CMK (cell line): ENCODE measurements around the gene S100A13.
"Not testable (repeated sequence)": the region's sequence is repeated elsewhere in the genome, so short reads cannot be mapped to it uniquely, and the experiment has no call there.

Source experiments
- DNase-seq: peaks from one replicate; pipeline ENCODE4 v3.0.0-alpha.2; 2010; ENCODE audit warnings: low read depth

The S100A13 gene

DNA sequence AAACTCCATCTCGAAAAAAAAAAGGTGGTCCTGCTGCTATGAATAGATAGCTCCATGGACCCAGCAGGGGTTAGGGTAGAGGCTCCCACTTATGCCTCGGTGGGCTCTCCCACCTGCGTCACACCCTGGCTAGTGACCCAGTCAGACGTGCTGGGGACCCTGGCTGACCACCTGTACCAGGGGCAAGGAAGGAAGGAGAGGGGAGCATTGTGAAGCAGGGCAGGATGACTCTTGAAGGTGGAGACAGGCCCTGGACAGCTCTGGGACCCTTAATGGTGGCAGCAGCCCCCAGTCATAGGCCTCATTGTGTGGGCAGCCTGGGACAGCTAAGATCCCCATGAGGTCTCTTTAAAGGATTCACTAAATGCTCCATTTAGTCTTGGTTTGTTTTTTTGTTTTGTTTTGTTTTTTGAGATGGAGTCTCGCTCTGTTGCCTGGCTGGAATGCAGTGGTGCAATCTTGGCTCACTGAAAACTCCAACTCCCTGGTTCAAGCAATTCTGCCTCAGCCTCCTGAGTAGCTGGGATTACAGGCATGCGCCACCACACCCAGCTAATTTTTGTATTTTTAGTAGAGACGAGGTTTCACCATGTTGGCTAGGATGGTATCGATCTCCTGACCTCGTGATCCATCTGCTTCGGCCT, 20.8 kb upstream of the S100A13 start:
- no peak for DNase-seq

DNA sequence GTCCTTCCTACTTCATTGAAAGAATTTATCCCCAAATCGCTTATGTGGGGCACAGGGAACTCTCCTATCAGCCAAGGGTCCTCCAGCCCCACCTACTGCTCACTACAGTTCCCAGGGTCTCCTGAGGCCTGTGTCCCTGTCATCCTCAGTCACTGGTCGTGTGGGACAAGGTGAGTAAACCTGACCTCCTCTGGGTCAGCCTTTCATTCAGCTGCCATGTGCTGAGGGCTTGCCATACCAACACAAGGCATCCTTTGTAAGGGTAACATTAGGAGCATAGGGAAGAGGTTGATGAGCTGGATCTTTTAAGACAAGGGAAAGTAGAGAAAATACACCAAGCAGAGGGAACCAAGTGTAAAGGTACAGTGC, 20.0 kb upstream of the S100A13 start:
- DNase-seq = no peak

DNA sequence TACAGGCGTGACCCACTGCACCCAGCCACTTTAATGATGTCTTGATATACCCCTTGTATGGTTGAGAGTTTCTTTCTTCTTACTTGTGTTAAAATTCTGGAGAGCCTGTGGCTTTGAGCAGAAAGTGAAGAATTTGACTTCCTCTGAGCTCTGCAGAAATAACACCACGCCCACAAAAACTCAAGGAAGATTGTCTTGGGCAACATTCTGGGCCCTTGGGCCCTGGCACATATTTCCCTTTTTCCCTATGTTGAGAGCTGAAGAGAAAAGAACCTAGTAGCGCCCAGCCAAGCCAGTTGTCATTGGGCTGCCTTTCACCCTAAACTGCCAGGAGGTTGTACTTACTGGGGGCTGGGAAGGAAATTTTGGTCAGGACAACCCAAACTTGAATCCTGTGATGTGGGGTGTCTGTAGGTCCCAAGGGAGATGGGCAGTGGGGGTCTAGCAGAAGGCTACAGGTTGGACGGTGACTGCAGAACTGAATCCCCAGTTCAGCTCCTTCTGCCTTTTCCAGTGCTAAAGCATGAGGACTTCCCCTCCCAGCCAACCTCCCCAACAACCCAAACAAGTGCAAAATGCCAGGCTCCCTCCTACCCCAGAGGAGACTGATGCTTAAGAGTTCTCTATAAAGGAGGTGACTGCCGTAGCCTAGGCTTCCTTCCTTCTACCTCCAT, 19.5 kb upstream of the S100A13 start:
- no peak for DNase-seq

DNA sequence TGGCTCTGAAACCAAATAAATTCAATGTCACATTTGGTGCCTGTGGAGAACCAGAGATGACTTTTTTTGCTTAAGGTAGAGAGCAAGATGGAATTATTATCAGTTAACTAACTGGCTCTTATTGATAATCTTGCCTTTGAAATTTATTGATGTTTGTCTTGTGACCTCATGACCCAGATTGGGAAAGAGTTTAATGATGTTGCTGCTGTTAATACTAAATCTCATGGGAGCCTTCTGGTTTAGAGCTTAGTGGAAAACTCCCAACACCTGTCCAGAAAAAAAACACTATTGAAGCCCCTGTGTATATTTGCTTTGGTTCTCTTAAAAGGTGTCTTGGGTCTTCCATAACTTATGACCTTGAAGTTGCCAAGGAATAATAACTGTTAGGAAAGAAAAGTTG, 16.5 kb upstream of the S100A13 start:
- no peak for DNase-seq

DNA sequence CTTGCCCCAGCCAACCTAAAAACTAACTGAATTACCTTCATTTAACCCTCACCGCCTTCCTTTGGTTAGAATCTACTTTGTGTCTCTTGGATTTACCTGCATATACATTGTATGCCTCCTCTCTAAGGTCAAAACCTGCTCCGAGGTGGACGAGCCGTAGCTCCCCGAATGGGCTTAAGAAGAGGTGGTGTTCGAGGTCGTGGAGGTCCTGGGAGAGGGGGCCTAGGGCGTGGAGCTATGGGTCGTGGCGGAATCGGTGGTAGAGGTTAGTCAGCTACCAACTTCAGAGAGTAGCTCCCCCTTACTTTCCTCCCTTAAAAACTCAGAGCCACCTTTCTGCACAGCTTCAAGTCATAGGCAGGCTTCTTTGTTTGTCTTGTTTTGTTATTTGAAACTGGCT, 15.8 kb upstream of the S100A13 start:
- no peak for DNase-seq

DNA sequence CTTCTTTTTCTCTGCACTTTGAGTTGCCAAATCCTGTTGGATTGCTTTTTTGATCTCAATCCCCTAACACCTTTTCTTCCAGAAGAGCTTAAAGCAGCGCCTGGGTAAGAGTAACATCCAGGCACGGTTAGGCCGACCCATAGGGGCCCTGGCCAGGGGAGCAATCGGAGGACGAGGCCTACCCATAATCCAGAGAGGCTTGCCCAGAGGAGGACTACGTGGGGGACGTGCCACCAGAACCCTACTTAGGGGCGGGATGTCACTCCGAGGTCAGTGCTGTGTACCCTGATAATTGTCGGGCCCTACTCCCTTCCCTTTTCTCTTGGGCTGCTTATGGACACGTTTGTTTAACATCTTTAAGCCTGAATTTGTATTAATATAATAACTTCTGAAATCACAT, 14.9 kb upstream of the S100A13 start:
- no peak for DNase-seq

DNA sequence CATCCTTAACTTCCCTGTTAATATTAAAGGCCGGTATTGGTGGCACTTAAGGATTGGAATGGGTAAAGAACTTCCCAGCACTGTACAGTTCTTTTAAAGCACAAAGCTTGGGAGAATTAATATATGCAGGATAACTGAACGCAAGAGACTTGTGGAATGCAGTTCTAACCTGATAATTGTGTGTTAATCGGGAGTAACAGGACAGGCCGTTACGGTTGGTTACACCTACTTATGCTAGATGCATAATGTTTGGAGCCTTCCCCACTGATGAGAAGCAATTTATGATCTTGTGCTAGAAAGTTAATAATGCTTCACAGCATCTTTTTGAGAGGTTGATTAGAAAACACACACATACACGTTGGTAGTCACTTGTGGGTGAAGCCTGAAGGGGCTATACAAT, 13.6 kb upstream of the S100A13 start:
- DNase-seq = no peak

DNA sequence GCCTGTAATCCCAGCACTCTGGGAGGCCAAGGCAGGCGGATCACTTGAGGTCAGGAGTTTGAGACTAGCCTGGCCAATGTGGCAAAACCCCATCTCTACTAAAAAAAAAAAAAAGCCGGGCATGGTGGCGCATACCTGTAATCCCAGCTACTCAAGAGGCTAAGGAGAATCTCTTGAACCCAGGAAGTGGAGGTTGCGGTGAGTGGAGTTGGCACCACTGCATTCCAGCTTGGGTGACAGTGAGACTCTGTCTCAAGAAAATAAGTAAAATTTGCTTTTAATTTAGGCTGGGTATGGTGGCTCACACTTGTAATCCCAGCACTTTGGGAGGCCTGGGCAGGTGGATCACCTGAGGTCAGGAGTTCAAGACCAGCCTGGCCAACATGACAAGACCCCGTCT, 12.9 kb upstream of the S100A13 start:
- DNase-seq = not testable (repeated sequence)

DNA sequence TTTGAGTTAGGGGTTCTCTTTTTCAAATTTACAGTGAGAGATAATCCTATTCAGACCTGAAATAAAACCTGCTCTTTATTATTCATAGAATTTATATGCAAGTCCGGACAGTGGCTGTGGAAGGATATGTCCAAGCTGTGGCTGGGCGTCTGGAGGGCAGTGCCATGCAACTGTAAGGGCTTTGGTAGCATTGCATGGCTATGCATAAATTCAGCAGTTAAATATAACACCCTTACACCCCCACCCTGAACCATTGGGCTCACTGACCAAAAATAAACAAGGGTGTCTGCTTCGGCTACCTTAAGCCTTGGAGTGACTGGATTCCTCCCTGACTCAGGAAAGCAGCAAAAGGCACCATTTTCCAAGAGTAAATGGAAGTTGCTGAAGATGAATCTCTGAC, 12.0 kb upstream of the S100A13 start:
- DNase-seq = no peak

DNA sequence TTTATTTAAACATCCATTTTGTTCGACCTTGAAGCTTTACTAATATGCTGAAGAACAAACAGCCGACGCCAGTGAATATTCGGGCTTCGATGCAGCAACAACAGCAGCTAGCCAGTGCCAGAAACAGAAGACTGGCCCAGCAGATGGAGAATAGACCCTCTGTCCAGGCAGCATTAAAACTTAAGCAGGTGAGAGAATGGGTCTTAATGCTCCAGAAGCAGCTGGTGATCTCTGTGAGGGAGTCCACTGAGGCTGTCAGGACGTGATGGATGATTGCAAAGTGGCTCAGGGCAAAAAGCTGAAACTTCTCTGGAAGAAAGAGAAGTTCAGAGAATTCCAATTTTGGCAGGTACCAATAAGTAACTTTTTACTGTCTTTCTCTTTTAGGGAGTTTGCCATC, 11.0 kb upstream of the S100A13 start:
- no peak for DNase-seq

DNA sequence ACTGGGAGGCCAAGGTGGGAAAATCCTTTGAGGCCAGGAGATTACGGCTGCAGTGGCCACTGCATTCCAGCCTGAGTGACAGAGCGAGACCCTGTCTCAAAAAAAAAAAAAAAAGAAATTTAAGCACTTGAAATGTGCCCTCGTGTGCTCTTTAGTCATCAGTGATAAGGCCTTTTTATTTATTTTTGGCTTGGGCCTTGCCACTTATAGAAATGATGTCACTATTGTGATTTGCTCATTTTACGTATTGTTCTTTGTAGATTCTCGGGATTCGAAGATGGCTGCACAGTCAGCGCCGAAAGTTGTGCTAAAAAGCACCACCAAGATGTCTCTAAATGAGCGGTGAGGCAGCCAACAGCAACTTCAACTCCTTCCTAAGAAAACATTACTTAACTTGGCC, 9.0 kb upstream of the S100A13 start:
- no peak for DNase-seq

DNA sequence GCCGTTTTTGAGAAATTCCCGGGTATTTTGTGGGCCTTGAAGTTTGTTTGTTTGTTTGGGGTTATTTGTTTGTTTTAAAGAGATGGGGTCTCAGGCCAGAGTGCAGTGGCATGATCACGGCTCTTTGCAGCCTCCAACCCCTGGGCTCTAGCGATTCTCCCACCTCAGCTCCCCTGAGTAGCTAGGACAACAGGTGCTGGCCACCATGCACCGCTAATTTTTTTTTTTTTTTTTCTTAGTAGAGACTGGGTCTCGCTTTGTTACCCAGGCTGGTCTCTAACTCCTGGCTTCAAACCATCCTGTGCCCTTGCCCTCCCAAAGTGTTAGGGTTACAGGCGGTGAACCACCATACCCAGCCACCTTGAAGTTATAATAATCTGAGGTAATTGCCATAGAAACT, 8.6 kb upstream of the S100A13 start:
- DNase-seq = no peak

DNA sequence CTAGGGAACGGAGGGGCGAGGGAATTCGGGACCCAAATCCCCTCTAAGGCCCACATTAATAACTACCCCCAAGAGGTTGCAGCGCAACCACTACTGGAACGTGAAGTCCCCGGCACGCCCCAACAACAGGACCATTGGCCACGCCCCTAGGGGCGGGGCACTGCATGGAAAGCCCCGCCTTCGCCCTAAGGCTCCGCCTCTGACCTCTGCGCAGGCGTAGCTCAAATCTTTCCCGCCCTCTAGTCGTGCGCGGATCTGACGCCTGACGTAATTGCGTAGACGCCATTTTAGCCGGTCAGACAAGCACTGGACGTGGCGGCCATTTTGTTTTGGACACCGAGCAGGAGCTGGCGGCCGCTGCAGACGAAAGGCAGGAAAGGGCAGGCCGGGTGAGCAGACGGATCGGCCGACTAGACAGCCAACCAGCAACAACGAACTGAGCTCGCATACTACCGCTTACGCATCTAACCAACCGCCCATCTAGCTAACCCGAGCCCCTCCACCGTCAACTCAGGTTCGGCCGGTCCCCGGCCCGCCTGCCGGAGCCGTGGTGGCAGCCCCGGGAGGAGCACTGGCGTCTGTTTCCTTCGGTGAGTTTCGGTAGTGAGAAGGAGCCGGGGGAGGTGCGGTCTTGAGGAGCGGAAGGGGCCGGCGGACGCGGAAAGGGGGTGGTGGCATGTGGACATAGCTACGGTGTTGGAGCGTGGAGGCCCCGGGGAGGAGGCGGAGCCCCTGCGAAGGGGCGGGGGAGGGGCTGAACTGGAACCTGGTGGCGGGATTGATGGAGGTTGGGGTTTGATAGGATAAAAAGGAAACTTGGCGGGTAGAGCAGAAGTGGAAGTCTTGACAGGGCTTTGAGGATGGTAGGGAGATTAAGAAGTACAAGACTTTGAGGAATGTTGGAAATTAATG, 6.7 kb upstream of the S100A13 start, which contains the start of gene CHTOP:
CHTOP (plus strand) TSS at position 313 of the 912 bp plus-strand sequence. CDS start 2,523 bp downstream, outside the sequence.
- peak; percentile 96 for DNase-seq

DNA sequence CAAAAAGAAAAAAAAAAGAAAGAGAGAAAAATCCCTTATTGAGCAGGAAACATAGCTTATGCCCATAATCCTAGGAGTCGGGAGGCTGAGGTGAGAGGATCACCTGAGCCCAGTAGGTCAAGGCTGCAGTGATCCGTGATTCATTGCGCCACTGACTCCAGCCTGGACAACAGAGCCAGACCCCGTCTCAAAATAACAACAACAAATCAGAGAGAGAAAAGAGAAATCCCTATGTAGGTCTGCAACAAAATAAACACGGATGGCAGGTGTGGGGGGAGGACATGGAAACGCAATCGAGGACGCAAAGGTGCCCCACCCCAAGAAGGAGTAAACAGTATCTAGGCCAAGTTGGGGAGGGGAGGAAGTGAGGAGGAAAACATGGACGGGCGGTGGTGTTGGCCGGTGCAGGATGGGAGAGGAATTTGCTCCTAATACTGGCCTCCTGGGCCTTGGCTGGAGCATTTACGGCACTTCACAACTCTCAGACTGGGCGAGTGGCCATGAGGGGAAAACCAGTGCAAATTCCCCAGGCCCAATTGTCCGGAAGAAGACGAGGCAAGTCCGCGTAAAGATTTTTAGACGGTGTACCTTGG, 6.0 kb upstream of the S100A13 start:
- no peak for DNase-seq

DNA sequence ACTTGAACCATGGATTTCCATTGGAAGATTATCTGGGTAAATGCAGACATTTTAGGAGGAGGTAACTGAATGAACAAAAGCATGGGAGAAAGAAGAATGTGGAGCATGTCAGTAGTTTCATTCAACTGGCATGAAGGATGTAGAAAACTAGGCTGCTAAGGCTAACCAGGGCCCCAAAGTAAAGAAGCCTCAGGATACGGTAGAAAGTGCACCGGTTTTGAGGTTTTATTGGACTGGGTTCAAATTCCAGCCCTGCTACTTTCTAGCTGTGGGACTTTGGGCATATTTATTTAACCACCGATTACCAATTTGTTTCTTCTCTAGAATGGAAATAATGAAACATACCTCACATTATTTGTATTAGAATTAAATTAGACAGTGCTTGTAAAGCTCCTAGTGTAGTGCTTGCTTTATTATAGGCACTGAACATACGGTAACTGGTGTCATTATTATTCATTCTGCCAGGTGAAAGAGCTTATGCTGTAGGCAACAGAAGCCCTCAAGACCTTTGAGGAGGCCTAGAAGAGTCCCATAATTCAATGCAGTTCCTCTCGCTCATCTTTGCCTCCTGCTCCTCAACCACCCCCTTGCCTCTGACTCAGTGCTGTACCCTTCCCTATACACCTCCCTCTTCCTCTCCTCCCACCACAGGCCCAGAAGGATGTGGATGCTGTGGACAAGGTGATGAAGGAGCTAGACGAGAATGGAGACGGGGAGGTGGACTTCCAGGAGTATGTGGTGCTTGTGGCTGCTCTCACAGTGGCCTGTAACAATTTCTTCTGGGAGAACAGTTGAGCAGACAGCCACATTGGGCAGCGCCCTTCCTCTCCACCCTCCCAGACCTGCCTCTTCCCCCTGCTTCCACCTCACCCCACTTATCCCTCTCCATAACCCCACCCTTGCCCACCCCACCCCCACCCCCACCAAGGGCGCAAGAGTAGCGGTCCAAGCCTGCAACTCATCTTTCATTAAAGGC, 4.0 kb upstream of the S100A13 start:
- no peak for DNase-seq

DNA sequence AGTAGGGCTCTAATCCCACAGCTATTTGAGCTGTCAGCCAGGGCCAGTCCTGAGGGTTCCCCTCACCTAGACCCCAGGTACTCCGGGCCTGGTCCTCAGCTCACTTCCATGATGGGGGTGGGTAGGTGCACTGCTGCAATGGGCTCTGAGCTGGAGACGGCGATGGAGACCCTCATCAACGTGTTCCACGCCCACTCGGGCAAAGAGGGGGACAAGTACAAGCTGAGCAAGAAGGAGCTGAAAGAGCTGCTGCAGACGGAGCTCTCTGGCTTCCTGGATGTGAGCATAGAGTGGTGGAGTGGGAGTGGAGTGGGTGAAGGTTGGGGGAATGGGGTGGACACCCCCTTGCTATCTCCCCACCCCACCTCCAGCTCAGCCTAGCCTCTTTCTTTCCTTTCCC, 3.1 kb upstream of the S100A13 start:
- no peak for DNase-seq

DNA sequence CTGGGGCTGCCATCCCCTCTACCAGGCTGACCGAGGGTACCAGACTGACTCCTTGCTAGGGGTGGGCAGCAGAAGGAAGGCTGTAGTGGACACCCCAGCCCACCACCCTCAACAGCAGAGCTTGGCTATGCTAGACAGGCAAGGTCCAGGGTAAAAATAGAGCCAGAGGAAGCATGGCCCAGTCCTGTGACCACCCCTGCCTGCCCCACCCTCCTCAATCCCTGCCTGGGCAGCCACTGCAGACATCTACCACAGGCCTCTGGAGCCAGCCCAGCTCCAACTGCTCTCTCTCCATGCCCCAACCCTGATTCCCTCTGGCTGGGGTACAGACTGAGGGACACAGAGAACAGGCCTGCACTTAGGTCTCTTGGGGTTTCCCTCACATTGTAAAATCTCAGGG, 2.7 kb upstream of the S100A13 start:
- DNase-seq = no peak

DNA sequence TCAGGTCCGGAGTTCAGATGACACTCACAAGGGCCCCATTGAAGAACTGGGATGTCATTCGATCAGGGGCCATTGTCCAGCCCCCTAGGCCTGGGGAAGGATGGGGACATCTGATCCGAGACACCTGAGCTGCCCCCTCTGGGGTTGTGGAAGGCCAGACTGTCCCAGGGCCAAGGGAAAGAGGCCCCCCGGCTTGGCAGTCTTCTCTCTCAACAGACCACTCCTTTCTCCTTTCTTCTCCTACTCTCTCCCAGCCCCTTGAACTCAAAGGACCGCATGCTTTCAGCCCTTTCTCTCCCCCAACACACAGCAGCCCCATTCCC, 2.0 kb upstream of the S100A13 start:
- no peak for DNase-seq

DNA sequence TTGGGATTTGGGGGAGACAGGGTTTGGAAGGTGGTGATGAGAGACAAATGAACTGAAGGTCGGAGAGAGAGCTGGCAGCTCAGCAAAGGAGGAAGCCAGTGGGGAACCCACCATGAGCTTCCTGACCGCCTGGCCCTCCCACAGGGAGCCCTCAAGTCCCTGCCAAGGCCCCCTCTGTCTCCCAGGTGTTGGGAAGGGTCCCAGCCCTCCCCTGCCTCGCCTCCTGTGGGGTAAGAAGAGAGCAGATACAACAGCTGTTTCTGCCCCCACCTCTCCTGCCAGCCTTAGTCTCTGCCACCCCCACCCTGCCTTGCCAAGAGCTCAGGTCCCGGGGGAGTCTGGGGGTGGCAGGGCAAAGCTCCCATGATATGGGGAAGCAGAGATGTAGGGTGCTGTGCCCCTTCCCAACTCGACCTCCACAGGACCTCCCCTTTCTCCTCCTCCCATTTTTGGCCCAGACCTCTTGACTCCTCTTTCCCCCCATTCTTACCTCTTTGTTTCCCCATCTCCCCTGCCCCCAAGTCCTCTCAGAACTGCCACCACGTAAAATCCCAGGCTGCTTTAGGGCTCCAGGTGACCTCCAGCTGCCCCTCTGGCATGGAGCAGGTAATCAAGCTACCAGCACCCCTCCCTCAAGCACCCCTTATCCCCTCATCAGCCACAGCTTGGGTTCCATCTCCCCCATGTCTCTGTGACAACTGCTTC, 1.5 kb upstream of the S100A13 start:
- no peak for DNase-seq

DNA sequence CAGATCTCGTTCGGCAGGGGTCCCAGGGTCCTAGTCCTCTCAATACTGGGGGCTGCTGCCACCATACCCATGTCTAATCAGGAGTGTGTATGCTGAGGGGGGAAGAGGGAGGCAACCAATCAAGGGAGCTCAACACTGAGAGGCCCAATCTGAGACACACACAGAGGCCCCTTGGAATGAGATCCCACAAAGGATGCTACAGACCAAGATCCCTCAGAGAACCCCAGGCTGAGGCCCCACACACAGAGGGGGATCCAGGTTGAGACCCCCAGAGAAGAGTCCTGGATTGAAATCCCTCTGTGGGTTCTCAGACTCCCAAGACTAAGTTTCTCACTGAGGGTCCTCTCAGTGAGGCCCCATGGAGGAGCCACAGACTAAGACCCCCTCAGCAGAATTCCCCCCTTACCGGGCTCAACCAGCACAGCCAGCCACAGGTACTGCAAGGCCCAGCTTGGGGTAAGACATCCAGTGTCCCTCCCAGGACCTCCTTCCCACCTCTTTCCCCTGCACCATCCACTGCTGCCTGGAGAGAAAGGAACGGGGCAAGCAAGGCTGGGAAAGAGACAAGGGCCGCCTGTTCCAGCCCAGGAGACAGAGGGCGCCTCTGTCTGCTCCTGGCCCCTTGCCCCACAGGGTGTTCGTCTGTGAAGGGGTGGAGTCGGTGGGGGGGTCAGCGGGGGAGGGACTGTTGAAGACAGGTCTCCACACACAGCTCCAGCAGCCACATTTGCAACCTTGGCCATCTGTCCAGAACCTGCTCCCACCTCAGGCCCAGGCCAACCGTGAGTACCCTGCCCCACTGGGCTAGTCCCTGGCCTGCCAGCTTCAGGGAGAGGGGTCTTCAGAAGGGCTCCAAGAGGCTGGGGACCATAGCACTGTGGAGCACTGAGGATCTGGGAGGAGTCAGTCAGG, 666 bp upstream of the S100A13 start, which contains the start of gene S100A1:
S100A1 (plus strand) TSS at position 720 of the 912 bp plus-strand sequence. CDS start 2,088 bp downstream, outside the sequence.
- no peak for DNase-seq
